HS-5 (cell line): ENCODE measurements around the gene PIWIL4.
"Not testable (repeated sequence)": the region's sequence is repeated elsewhere in the genome, so short reads cannot be mapped to it uniquely, and the experiment has no call there.

Experiments used
- DNase-seq: peaks from one replicate; pipeline ENCODE4 v3.0.0-alpha.2; 2012; ENCODE audit warnings: low read depth

The PIWIL4 gene

DNA sequence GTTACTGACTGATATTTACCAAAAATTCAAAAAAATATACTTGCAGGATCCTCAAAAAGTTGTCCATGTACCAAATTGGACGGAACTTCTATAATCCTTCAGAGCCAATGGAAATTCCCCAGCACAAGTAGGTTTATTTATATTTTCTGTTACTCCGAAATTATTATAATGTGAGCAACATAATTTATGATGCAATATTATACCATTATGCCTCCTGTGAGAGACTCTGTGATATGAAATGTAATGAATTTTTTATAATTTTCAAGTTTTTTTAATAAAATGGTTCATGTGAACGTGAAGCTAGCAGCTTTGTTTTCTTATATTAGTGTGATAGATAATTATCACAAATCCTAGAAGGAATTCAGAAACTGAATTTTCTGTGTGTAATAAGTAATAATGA lies 18.2 kb downstream of the PIWIL4 start:
- no peak for DNase-seq

GRCh38 chr11:94586546-94586945 lies 19.4 kb downstream of the PIWIL4 start:
- DNase-seq, result no peak

DNA sequence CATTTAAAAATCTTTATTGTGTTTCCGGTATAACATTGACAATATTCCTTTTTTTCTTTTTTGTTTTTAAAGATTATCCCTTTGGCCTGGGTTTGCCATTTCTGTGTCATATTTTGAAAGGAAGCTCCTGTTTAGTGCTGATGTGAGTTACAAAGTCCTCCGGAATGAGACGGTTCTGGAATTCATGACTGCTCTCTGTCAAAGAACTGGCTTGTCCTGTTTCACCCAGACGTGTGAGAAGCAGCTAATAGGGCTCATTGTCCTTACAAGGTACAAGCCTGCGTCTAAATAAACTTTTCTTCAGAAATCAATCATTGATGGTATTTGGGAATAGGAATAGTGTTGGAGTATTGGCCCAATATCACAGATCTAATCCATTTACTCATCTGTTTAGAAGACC lies 19.8 kb downstream of the PIWIL4 start:
- no peak for DNase-seq

DNA sequence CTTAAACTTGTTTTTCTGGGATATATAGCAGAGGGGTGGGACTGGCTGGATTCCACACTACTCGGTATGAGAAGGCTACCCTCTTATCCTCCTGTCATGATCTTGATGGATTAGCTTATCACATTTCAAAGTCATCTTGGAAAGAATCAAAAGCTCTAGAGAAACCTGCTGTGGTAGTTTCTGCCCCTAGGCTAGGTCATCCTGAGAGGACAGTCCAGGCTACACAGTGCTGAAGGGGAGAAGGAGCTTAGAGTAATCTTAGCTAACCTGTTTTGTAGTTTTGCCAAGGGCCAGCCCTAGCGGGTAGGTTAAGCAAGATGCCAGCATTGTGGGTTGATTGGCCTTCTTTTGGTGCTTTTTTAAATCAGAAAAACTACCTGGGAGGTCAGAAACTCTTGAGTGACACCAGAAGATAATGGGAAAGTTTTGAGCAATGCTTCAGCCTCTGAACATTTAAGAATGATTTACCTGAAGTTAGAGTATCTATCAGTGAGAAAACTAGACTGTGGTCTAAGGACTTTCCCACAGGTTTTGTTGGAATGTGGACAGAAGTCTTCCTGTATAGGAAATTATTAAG lies 21.3 kb downstream of the PIWIL4 start:
- DNase-seq, result no peak

DNA sequence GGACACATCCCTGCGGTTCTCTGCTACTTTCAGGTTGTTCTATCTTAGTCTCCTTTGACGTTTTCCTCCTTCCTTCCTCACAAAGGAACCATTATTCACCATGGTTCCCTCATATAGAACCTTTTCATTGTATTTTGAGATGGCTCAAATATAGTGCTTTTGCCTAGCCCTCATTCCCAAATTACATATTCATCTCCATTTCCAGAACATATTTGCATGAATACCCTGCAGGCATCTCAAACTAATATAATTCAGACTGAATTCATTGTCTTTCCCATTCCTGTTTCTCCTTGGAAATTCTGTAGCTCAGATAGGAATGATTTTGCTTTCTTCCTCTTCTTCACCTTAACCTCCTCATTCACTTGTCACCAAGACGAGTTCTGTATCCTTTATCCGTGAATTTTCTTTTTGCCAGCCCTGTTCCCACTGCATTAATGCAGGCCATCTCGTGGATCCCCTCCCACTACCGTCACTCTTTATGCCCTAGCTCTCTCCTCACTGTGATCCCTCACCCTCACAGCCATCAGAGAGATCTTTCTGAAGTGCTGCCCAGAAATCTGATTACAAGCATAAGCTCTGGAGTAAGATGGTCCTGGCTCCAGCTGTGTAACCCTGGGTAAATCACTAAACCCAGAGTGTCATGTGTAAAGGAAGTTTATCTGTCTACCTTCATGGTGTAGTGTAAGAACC lies 23.3 kb downstream of the PIWIL4 start:
- DNase-seq, result no peak

DNA sequence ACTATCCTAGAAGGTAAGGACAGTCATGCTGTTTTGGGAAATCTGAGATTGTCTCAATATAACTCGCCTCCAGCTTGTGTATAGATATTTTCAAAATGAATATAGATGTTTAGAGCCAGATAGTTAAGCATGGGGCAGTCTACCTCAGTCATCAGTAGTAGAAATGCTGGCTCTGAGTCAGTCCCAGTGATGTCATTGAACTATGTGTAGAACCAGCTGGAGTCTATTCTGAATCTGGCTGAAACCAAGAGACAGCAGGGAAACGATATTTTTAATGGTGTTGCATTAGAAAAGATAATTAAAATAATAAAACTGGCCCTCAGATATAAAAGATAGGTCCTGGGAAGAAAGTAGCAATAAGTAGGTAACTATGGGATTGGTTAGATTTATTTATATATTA lies 25.9 kb downstream of the PIWIL4 start:
- no peak for DNase-seq

- DNase-seq, result no peak
Measured at GRCh38 chr11:94595076-94595475, 27.9 kb downstream of the PIWIL4 start.

- no peak for DNase-seq
Measured at GRCh38 chr11:94597896-94598295, 30.7 kb downstream of the PIWIL4 start.

GRCh38 chr11:94599510-94599909 lies 32.3 kb downstream of the PIWIL4 start:
- DNase-seq, result no peak

- peak; percentile 64 for DNase-seq
Measured at GRCh38 chr11:94602430-94603372, 35.5 kb downstream of the PIWIL4 start.

GRCh38 chr11:94603587-94603986 lies 36.4 kb downstream of the PIWIL4 start:
- DNase-seq, result no peak

- no peak for DNase-seq
Measured at GRCh38 chr11:94604482-94604881, 37.3 kb downstream of the PIWIL4 start.

DNA sequence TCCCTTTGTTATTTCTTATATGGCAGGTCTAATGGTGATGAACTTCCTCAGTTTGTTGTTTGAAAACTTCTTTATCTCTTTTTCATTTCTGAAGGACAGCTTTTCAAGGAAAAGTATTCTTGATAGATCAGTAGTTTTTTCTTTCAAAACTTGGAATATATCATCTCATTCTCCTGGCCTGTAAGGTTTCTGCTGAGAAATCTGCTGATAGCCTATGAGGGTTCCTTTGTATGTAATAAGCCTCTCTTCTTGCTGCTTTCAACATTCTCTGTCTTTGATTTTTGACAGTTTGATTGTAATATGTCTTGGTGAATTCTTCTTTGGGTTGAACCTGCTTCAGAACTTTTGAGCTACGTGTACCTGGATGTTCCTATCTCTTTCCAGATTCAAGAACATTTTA lies 46.0 kb downstream of the PIWIL4 start:
- no peak for DNase-seq

GRCh38 chr11:94623120-94623735 lies 56.1 kb downstream of the PIWIL4 start:
- peak; percentile 53 for DNase-seq

DNA sequence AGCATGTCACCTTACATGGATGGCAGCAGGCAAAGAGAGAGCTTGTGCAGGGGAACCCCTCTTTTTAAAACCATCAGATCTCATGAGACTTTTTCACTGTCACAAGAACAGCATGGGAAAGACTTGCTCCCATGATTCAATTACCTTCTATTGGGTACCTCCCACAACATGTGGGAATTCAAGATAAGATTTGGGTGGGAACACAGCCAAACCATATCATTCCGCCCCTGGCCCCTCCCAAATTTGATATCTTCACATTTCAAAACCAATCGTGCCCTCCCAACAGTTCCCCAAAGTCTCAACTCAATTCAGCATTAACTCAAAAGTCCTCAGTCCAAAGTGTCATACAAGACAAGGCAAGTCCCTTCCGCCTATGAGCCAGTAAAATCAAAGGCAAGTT lies 58.3 kb downstream of the PIWIL4 start:
- not testable (repeated sequence) for DNase-seq

DNA sequence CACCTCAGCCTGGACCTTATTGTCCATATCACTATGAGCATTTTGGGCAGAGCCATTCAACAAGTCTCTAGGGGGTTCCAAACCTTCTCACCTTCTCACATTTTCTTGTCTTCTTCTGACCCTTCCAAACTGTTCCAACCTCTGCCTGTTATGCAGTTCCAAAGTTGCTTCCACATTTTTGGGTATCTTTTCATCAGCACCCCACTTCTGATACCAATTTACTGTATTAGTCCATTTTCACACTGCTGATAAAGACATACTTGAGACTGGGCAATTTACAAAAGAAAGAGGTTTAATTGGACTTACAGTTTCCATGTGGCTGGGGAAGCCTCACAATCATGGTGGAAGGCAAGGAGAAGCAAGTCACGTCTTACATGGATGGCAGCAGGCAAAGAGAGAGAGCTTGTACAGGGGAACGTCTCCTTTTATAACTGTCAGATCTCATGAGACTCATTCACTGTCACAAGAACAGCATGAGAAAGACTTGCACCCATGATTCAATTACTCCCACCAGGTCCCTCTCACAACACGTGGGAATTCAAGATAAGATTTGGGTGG lies 59.9 kb downstream of the PIWIL4 start:
- not testable (repeated sequence) for DNase-seq

- no peak for DNase-seq
Measured at GRCh38 chr11:94629741-94630140, 62.6 kb downstream of the PIWIL4 start.

DNA sequence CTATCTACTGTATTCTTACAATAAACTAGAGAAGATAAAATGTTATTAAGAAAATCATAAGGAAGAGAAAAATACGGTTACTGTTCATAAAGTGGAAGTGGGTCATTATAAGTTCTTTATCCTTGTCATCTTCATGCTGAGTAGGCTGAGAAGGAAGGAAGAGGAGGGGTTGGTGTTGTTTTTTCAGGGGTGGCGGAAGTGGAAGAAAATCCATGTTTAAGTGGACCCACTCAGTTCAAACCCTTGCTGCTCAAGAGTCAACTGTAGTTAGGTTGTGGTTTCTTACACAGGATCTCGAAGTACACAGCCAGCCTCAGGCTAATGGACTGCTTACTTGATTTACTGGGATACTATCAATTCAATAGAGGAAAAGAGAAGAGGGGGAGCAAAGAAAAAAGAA lies 63.1 kb downstream of the PIWIL4 start:
- no peak for DNase-seq

DNA sequence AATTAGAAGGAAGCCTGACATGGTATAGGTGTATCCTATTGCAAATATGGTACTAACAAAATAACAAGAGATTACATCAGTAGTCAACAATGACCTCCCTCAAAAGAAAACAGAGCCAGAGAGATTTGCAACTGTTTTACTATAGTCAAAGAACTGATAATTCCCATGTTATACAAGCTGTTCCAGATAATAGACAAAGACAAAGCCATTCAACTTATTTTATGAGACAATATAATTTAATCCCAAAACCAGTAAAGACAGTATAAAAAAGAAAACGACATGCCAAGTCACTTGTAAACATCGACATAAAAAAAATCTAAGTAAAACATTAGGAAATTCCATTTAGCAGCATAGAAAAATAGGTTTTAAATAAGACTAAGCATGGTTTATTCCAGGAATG lies 65.2 kb downstream of the PIWIL4 start:
- DNase-seq, result no peak

DNA sequence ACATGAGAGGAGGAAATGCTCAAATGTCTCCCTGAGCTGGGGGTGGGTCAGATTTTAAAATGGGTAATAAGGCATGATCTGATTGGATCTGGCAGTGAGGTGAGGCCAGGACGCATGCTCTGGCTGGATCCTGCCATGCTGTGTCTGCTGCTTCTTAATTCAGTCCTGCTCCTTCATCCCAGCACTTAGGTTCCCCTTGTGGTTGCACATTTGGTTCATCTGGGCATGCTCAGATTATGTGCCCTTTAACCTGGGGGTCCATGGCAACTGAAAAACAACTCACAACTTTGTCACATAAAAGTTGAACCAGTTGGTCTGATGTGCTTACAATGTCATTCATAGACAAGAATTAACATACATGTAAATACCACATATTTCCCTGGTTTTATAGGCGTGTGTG lies 67.9 kb downstream of the PIWIL4 start:
- no peak for DNase-seq

DNA sequence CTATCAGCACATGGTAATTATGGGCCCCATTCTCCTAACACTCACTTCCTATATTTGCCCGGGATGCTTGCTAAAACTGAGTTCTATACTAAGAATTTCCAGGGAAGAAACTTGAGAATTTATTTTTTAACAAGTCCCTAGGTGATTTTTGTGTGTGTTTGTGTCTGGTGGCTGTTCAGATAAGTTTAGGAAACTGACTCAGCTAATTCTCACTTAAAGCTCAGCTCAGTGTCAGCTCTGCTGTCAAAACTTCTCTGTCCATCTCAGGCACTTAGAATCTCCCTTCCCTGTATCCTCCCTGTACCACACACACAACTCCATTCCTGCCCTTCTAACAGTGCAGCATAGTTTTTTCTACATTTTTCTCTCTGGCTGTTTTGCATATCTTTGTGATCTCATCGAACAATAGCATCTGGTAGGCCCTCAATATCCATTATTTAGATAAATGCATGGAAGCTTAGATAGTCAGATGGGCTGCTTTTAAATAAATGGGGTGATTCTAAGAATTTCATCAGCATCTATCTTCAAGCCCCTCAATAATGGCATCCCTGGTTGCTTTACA lies 69.3 kb downstream of the PIWIL4 start:
- no peak for DNase-seq
